ENCODE measurements around the gene SYCE3.

Gene SYCE3

DNA sequence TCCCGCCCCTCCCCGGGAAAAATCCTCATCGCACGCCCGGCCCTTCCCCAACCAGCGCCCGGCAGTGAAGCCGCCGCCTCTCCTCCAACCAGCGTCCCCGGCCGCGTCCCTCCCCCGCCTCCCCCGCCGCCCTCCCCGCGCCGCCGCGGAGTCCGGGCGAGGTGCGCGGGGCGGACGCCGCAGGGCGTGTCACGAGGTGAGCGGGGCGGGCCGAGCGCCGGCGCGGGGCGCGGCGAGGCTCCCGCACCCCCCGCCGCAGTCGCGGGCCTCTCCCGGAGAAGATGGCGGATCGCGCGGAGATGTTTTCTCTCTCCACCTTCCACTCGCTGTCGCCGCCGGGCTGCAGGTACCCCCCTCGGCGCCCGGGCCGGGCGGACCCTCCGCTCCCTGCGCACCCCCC lies 37.8 kb upstream of the SYCE3 start, which contains the start of gene MAPK8IP2:
Gene MAPK8IP2, plus strand, starts transcription at position 256 of the 400 bp plus-strand sequence. Its CDS starts 26 bp downstream, at position 282.
- no peak for DNase-seq (ENCODE audit: low read depth in 3 of 3)

DNA sequence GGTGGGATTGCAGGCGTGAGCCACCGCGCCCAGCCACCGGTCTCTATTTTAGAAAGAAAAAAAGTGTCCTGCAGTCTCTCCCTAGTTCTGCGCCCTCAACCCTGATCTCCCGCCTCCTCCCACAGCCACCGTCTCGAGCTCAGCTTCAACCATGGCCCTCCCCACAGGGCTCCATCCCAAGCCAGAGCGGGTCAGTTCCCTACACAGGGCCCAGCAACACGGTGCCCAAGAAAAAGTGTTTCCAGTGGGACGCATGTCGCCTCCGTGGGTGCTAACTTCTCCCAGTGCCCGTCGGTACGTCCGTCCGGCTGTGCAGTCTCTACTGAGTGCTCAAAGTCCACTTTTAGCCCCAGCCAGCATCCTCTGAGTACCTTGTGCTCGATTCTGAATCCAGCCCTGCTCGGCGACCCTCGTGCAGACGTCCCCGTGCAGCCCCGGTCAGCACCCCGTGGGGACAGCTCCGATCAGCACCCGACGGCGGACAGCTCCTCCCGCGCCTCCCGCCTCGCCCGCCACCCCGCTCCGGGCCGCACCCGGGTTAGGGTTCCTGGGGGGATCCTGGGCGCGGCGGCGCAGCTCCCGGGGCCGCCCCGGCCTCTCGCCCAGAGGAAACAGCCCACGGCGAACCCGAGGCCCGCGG lies 37.2 kb upstream of the SYCE3 start:
- DNase-seq (ENCODE audit: low read depth in 3 of 3) = peak; percentile 22 to 46 (median 28)

GRCh38 chr22:50597097-50597496 lies 34.4 kb upstream of the SYCE3 start:
- DNase-seq (ENCODE audit: low read depth in 3 of 3) = no peak

DNA sequence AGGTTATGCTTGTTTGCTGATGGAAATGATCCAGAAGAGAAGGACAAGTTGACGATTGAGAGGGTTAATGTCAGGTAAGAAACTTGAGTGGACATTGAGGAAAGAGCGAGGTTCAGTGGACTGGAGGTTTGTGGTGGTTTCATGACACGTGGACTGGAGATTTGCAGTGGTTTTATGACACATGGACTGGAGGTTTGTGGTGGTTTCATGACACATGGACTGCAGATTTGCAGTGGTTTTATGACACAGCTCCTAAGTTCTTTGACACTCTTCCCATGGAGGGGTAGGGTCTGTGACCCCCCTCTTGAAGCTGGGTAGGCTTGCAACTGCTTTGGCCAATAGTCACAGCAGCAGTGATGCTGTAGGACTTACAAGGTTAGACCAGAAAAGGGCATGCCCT lies 32.5 kb upstream of the SYCE3 start:
- DNase-seq (ENCODE audit: low read depth in 3 of 3) = no peak

DNA sequence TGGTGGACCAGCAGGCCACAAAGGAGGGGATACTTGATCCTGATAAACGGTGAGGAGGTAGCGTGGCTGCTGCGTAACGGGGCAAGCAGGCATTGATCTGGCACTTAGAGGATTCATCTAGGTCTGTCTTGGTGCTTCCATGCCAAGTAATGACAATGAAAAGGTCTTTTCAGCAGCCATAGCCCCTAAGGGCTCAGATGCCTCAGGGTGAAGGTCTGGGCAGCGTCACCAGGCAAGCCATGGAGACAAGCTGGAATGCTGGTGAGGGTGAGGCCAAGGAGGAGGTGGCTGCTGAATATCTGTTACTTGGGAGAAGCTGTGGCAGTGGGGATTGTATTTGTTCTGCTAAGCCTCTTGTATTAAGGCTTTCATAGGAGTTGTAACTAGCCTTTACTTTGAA lies 24.7 kb upstream of the SYCE3 start:
- no peak for DNase-seq (ENCODE audit: low read depth in 3 of 3)

- DNase-seq (ENCODE audit: low read depth in 3 of 3) = no peak
These were observed 23.7 kb upstream of the SYCE3 start for GRCh38 chr22:50586416-50586815.

DNA sequence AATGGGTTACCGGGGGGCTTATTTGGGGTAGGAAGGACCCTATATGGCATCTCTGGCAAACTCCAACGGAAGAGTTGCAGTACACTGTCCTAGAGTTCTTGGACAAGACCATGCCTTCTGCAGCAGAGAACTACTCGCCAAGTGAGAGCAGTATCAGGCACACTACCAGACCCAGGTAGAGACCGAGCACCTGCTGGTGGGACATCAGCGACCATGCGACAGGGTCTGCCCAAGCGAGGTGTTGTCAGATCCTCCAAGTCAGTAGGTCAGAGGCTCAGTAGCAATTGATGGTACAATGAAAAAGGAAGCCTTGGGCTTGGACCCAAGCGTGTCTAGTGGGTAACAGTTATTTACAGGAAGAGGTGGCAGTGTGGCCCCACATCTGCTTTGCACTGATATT lies 23.1 kb upstream of the SYCE3 start:
- DNase-seq (ENCODE audit: low read depth in 3 of 3) = no peak

DNA sequence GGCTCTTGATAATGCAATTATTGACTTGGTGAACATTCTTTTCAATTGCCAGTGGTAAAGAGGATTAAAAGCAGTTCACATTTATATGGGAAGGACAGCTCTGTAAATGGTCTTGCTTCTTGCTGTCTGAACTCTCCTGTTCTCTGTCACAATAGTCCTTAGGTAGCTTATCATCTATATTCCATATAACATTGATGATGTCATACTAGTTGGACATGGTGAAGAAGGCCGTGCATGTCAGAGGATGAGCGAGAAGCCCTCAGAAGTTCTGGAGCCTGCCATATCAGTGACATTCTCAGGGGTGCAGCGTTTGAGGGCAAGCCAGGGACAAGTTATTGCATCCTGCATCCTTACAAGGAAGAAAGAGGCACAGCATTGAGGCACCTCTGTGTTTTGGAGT lies 22.5 kb upstream of the SYCE3 start:
- no peak for DNase-seq (ENCODE audit: low read depth in 3 of 3)

GRCh38 chr22:50584106-50585096 lies 21.7 kb upstream of the SYCE3 start:
- no peak for DNase-seq (ENCODE audit: low read depth in 3 of 3)

DNA sequence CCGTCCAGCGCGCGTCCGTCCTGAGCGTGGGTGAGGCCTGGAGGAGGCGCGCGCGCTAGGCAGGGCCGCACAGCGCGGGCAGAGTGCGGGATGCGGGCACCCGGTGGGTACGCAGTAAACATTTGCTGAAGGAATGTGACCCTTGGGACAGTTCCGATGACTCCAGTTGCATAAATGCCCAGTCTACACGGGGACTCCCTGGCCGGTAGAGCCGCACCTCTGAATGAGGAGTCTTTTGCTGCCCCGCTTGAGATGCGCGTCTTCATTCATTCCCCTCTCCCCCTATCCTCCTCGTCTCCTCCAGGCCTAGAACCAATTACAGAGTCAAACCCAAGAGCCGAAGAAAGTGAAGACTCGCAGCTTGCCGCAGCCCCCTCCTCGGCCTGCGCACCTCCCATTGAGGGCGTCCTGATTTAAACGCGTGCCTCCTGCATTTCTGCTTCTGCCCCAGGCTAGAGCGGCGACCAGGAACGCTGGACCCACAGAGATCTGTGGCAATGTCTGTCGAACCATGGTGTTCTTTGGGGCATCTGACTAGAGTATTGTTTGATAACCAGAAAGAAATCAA lies 20.7 kb upstream of the SYCE3 start:
- peak in 1 of 3 experiments; percentile 14 for DNase-seq (ENCODE audit: low read depth in 3 of 3)

- peak; percentile 96 to 99 (median 97) for DNase-seq (ENCODE audit: low read depth in 3 of 3)
These were observed 20.0 kb upstream of the SYCE3 start, which contains the start of gene CHKB for GRCh38 chr22:50582493-50583293. CHKB (minus strand) TSS chr22:50582849; CDS start chr22:50582781, 68 bp downstream.

GRCh38 chr22:50581950-50582492 lies 19.3 kb upstream of the SYCE3 start:
- DNase-seq (ENCODE audit: low read depth in 3 of 3) = peak in 1 of 3 experiments; percentile 24

GRCh38 chr22:50581031-50581949 lies 18.6 kb upstream of the SYCE3 start:
- no peak for DNase-seq (ENCODE audit: low read depth in 3 of 3)

GRCh38 chr22:50579752-50580151 lies 17.0 kb upstream of the SYCE3 start:
- DNase-seq (ENCODE audit: low read depth in 3 of 3) = no peak

GRCh38 chr22:50578776-50579310 lies 16.1 kb upstream of the SYCE3 start:
- no peak for DNase-seq (ENCODE audit: low read depth in 3 of 3)

- DNase-seq (ENCODE audit: low read depth in 3 of 3) = no peak
These were observed 15.5 kb upstream of the SYCE3 start, which contains the start of gene CPT1B for GRCh38 chr22:50577987-50578775. CPT1B (minus strand) TSS chr22:50578427; CDS start chr22:50577915, 512 bp downstream.

GRCh38 chr22:50577697-50577986 lies 14.9 kb upstream of the SYCE3 start:
- no peak for DNase-seq (ENCODE audit: low read depth in 3 of 3)

DNA sequence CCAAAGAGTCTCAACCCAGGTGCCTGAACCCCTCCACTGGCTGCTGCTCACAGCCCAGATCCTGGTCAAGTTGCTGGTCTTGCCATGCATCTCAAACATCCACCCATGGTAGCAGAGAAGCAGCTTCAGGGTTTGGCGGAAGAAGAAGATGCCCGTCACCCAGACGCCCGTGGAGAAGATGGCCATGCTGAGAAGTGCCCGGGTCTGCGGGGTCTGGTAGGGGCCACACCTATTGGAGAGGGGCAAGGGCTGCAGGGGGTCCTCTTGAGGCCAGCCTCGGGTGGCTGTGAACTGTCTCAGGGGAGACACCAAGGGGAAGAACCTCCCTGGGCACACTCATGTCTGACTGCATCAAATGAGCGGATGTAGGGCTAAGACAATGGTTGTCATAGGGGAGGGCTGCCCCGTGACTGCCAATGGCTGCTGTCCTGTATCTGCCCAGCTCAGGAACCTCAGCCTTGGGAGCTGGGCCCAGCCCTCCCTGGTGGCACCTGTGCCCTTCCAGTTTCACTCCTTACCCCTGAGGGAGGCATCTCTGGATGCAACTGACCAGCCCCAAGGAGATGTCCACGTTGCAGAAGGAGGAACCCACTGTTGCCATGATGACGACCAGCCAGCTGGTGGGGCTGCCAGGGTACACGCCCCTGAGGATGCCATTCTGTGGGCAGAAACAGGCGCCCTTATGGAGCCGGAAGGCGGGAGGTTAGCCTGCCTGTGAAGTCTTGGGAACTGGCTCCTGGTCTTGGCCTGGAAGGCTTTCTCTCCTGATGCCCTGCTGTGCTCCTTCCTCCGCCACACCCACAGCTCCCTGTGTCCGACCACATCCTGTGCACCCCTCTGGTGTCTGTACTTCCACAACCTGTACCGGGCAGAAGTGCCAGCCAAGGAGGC lies 14.3 kb upstream of the SYCE3 start:
- DNase-seq (ENCODE audit: low read depth in 3 of 3) = no peak
